OCI-LY7 (cell line): ENCODE results near the gene PPP2R5C. TPM values are rescaled to one million over a fixed set of nuclear protein-coding genes. Genes with fewer than 3 reads are reported as not detected.

Experiments used
- BruUV-seq: library from RNA; stranded (reverse); fragments of 400-500 nt; replicated peaks from 2 replicates; lab custom pipeline; 2021; lab: Mats Ljungman, UMichigan
- CTCF ChIA-PET: fragments of 300-600 bp; sonication (Branson Sonifier 250); formaldehyde crosslinking; loops from one replicate; lab custom pipeline; 2022; ENCODE audit warnings: antibody characterized with exemption; ENCODE audit not compliant: unreplicated experiment; lab: Charles Lee
- POLR2A ChIA-PET: fragments of 300-600 bp; sonication (Branson Sonifier 250); formaldehyde crosslinking; loops from one replicate; lab custom pipeline; 2022; ENCODE audit warnings: antibody characterized with exemption; lab: Charles Lee
- DNase-seq: peaks from one replicate; pipeline ENCODE4 v3.0.0-alpha.2; 2015; ENCODE audit warnings: low spot score
- H2AFZ ChIP-seq: fragments of 200-600 bp; sonication (generic), shearing (Covaris generic); 2 replicates; pipeline ENCODE4 v1.6.1; 2014; ENCODE audit warnings: mild to moderate bottlenecking, antibody characterized with exemption, low read length, moderate library complexity
- H3K27ac ChIP-seq: fragments of 200-600 bp; sonication (generic); 2 replicates; pipeline ENCODE4 v1.5.1; 2014; ENCODE audit warnings: mixed run types, low read depth, mild to moderate bottlenecking, moderate library complexity, low read length, inconsistent platforms; ENCODE audit not compliant: poor library complexity, severe bottlenecking
- H3K36me3 ChIP-seq: fragments of 200-600 bp; sonication (generic); 2 replicates; pipeline ENCODE4 v1.6.1; 2014; ENCODE audit warnings: mild to moderate bottlenecking, antibody characterized with exemption, low read length, moderate library complexity, mixed read lengths; ENCODE audit not compliant: insufficient read depth
- H3K4me1 ChIP-seq: fragments of 200-600 bp; sonication (generic); 2 replicates; pipeline ENCODE4 v1.5.1; 2014; ENCODE audit warnings: mild to moderate bottlenecking, low read length; ENCODE audit not compliant: insufficient read depth, poor library complexity, severe bottlenecking
- H3K4me2 ChIP-seq: fragments of 200-600 bp; sonication (generic); 2 replicates; pipeline ENCODE4 v1.6.1; 2014; ENCODE audit warnings: mild to moderate bottlenecking, low read length
- H3K4me3 ChIP-seq: fragments of 200-600 bp; sonication (generic); 2 replicates; pipeline ENCODE4 v1.5.1; 2014; ENCODE audit warnings: mild to moderate bottlenecking, low read depth, low read length; ENCODE audit not compliant: poor library complexity, severe bottlenecking
- H3K79me2 ChIP-seq: fragments of 200-600 bp; sonication (generic); 2 replicates; pipeline ENCODE4 v1.6.1; 2016; ENCODE audit warnings: low read depth, mild to moderate bottlenecking, low read length, moderate library complexity, mixed read lengths; ENCODE audit not compliant: insufficient read depth
- H3K9me2 ChIP-seq: fragments of 200-600 bp; sonication (generic); 2 replicates; pipeline ENCODE4 v1.6.1; 2016; ENCODE audit warnings: mild to moderate bottlenecking, low read length, mixed read lengths; ENCODE audit not compliant: insufficient read depth
- H3K9me3 ChIP-seq: fragments of 200-600 bp; sonication (generic); 2 replicates; pipeline ENCODE4 v1.6.1; 2014; ENCODE audit warnings: mild to moderate bottlenecking, mixed run types, low read length, mixed read lengths
- H4K20me1 ChIP-seq: fragments of 200-600 bp; sonication (generic); 2 replicates; pipeline ENCODE4 v1.6.1; 2014; ENCODE audit warnings: mild to moderate bottlenecking, antibody characterized with exemption, low read length, moderate library complexity, mixed read lengths; ENCODE audit not compliant: insufficient read depth
- CTCF ChIP-seq: fragments of 200-600 bp; sonication (generic); conservative IDR thresholded peaks from 2 replicates; pipeline ENCODE4 v1.5.1; 2014; ENCODE audit warnings: mild to moderate bottlenecking, antibody characterized with exemption, low read length, moderate library complexity, mixed read lengths
- EZH2phosphoT487 ChIP-seq: fragments of 200-600 bp; sonication (generic); IDR thresholded peaks from 2 replicates; pipeline ENCODE4 v1.6.1; 2018; ENCODE audit warnings: low read depth, borderline replicate concordance, mild to moderate bottlenecking, mixed run types, antibody characterized with exemption, low read length, moderate library complexity, mixed read lengths
- intact Hi-C: fragments of 100-400 bp; cut with micrococcal nuclease; formaldehyde crosslinking; loops from one replicate; pipeline ENCODE4 v1.10.0; 2022; ENCODE audit not compliant: unreplicated experiment
- total RNA-seq, 2 experiments: library from RNA; depleted of rRNA in 1 of 2; stranded (reverse); fragments of >200 nt in 1 of 2; shearing (Covaris generic) in 1 of 2; gene quantifications; 2 replicates each; pipeline ENCODE4 v1.2.3, GENCODE V29; 2014 to 2022

PPP2R5C gene
- total RNA-seq, 2 experiments from 2014 or later = 161 to 236 TPM

GRCh38 chr14:101870273-101870939 lies 108.9 kb downstream of the PPP2R5C start:
- no peak for DNase-seq
- no TSS peak for BruUV-seq
- Histone ChIP-seq H3K4me1 (peaks cover 36% of the 10 kb centered on the region), H2AFZ (no peak overlapping the region), H3K9me2 (no peaks in the 10 kb centered on the region), H3K9me3 (no peaks in the 10 kb centered on the region; the same call in 1 of the 2 replicates), H3K4me2 (no peak overlapping the region), H3K27ac (no peak overlapping the region), H3K36me3 (peaks cover 7% of the 10 kb centered on the region; the same call in 1 of the 2 replicates), H3K79me2 (peaks cover 75% of the 10 kb centered on the region), H3K4me3 (no peak overlapping the region), H4K20me1 (no peaks in the 10 kb centered on the region)
- ChIA-PET CTCF (no interaction called here), POLR2A (interaction anchor here (0.6 to 1.4 kb wide), 3 partner anchors 9 to 61 kb away, joined by 3 to 4 read pairs (median 3); no protein-coding TSS in a partner anchor)
- intact Hi-C loops = no loop called here
- TF ChIP-seq CTCF (no peak), EZH2phosphoT487 (no peak)

GRCh38 chr14:101872346-101872745 lies 110.8 kb downstream of the PPP2R5C start:
- ChIA-PET CTCF (no interaction called here), POLR2A (no interaction called here)
- Histone ChIP-seq H3K9me3 (no peaks in the 10 kb centered on the region; the same call in 1 of the 2 replicates), H3K27ac (no peak overlapping the region), H3K36me3 (peaks cover 8% of the 10 kb centered on the region), H3K4me3 (no peak overlapping the region), H3K9me2 (no peaks in the 10 kb centered on the region), H2AFZ (no peak overlapping the region), H3K79me2 (peaks cover 88% of the 10 kb centered on the region), H4K20me1 (no peaks in the 10 kb centered on the region), H3K4me2 (peak overlapping the region; percentile 96), H3K4me1 (peaks cover 55% of the 10 kb centered on the region)
- BruUV-seq = no TSS peak
- intact Hi-C loops = no loop called here
- TF ChIP-seq EZH2phosphoT487 (no peak), CTCF (no peak)
- no peak for DNase-seq
